ENCODE measurements around the gene PLEKHA6.
A peak's percentile ranks its signal among the peaks of the same experiment; 100 is the strongest.
"Not testable (repeated sequence)": the region's sequence is repeated elsewhere in the genome, so short reads cannot be mapped to it uniquely, and the experiment has no call there.

The PLEKHA6 gene

GRCh38 chr1:204310970-204311369 lies 48.8 kb downstream of the PLEKHA6 start:
- not testable (repeated sequence) for DNase-seq (ENCODE audit: low spot score)

- DNase-seq (ENCODE audit: low spot score) = no peak
Measured at GRCh38 chr1:204308023-204308628, 51.6 kb downstream of the PLEKHA6 start.

DNA sequence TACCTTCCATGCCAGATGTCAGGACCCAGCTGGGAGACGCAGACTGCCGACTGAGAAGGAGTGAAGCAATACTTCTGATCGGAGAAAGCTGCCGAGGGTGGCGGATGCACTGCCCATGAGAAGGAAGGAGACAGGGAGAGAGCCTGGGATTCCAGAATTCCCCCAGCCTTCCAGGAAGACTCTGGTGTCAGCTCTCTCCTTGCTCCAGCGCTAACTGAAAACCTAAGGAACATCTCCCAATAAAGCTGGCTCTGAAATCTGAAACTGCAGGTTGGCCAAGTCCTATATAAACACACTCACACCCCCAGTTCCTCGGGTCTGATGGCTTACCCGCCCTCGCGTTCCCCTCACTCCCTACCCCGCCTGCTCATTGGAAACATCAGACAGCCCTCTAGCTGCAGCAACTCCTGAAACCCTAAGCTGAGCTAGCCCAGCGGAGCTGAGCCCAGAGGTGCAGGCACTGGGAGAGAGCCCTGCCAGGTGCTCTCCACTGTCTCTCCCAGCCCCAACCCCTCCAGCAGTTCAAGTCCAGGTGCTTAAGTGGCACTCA lies 52.3 kb downstream of the PLEKHA6 start:
- peak; percentile 55 for DNase-seq (ENCODE audit: low spot score)

GRCh38 chr1:204306076-204306475 lies 53.7 kb downstream of the PLEKHA6 start:
- no peak for DNase-seq (ENCODE audit: low spot score)

DNA sequence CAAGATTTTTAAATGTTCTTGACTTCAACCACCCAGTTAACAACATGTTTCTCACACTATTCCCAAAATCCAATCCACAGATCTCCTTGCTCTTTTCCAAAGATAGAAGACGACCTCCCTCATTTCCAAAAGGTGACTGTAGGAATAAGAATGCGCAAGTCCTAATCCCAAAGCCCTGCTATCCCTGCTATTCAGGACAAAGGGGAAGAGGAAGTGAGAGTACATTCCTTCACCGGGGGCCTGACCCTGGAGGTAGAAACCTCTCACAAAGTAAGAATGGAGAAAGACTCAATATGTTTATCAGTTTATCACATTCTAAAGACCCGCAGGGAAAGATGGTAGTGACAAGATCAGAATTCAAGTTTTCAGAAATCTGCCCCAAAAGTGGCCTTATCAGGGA lies 55.7 kb downstream of the PLEKHA6 start:
- DNase-seq (ENCODE audit: low spot score) = no peak

- DNase-seq (ENCODE audit: low spot score) = no peak
Measured at GRCh38 chr1:204302769-204303168, 57.0 kb downstream of the PLEKHA6 start.

GRCh38 chr1:204301171-204301957 lies 58.4 kb downstream of the PLEKHA6 start:
- no peak for DNase-seq (ENCODE audit: low spot score)

- no peak for DNase-seq (ENCODE audit: low spot score)
Measured at GRCh38 chr1:204299814-204300365, 59.8 kb downstream of the PLEKHA6 start.

DNA sequence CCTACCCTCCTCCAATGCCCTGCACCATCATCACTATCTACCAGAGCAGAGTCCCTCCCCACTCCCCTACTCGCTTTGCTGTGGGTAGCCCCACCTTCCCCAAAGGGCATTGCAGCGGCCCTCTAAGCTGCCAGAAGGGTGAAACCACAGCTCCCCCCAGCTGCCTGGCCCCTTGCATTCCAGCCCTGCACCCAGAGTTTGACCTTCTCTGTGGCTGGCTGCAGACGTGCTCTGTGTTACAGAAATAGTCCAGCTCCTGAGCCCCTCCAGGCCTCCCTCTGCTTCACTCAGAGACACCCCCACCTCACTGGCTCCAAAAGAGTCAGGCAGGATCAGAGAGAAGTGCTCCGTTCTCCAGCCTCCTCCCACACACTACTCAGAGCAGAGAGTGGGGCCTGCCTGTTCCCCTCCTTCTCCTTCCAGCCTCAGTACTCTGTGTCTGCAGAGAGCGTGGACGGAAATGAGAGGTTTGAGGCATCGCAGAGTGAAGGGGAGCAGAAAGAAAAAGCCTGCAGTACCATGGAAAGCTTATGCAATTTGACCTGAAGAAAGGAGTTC lies 63.2 kb downstream of the PLEKHA6 start:
- DNase-seq (ENCODE audit: low spot score) = peak; percentile 65

- peak; percentile 32 for DNase-seq (ENCODE audit: low spot score)
Measured at GRCh38 chr1:204295671-204296070, 64.1 kb downstream of the PLEKHA6 start.

DNA sequence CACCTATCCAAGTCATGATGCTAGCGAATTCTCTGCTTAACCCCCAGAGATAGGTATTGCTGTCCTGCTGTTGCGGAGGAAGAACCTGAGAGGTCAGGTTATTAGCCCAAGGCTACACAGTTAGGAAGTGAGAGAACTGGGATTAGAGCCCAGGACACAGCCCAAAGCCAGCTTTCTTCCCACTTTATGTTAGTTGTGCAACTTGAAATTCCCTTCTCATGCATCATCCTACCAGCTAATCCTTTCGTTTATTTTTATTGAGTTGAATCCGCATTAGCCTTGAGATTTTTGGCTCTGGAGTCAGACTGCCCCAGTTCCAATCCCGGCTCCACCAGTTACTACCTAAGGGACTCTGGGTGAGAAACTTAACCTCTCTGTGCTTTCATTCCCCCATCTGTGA lies 65.4 kb downstream of the PLEKHA6 start:
- DNase-seq (ENCODE audit: low spot score) = peak; percentile 77

DNA sequence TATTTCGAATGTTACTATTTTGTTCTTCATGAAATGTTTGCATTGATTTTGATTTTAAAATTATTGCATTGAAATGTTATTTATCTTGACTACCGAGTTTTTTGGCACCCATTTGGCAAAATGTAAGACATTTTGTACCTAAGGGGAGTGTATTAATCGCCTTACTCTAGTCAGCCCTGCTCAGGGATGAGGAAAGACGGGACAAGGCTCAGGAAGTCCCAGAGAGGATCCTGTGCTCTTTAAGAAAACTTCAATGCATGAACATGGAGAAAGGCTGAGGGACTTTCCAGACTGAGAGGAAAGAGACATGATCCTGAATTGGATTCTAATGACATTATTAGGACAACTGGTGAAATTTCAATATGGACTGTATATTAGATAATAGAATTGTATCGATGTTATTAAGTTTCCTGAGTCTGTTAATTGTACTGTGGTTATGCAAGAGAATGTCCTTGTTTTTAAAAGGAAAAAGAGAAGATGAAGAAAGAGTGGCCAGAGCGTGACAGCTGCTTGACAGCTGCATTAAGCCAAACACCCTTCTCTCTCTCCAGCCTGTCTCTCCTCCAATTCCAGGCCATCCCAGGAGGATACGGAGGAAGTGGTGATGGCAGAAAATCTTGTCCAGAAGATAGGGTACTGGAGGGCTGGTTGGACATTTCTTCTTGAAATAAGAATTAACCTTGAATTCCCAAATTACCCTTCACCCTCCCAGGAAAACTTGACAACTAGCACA lies 66.0 kb downstream of the PLEKHA6 start:
- no peak for DNase-seq (ENCODE audit: low spot score)

DNA sequence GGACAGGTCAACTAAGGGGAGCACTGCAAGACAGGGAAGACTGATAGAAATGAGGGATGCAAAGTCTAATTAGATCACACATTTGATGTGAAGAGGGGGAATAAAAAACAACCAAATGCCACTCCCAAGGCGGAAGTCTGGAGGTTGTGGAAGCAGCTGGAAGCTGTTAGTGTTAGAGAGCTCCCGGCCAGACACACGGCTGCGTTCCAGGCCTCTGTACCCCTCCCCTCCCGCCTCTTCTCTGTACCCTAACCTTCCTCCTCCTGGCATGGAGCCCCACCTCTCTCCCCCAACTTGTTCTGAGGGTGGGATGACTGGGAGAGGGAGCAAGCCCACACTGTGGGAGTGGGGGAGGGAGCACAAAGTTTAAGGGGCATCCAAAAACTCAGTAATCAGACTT lies 67.0 kb downstream of the PLEKHA6 start:
- DNase-seq (ENCODE audit: low spot score) = no peak

DNA sequence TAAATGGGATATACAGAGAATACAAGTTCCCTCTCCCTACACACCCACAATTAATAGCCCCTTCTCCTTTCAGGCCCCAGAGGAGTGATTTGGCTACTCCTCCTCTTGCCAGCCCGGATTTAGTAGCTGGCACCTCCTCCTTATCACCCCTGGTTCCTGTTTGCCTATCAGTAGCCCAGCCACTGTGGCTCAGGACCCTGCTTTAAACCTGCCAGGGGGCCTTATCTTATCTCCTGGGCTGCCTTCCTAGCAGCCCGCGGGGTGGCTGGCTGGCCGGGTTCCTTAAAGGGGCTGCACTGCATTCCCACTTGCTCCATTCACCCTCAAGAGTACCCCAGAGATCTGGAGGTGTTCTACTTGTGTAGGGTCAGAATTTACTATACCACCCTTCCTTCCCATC lies 70.4 kb downstream of the PLEKHA6 start:
- no peak for DNase-seq (ENCODE audit: low spot score)

- no peak for DNase-seq (ENCODE audit: low spot score)
Measured at GRCh38 chr1:204288021-204288588, 71.6 kb downstream of the PLEKHA6 start.

GRCh38 chr1:204287466-204287891 lies 72.2 kb downstream of the PLEKHA6 start:
- no peak for DNase-seq (ENCODE audit: low spot score)

GRCh38 chr1:204286831-204287421 lies 72.8 kb downstream of the PLEKHA6 start:
- DNase-seq (ENCODE audit: low spot score) = no peak

GRCh38 chr1:204286315-204286714 lies 73.4 kb downstream of the PLEKHA6 start:
- DNase-seq (ENCODE audit: low spot score) = no peak

- no peak for DNase-seq (ENCODE audit: low spot score)
Measured at GRCh38 chr1:204285436-204286305, 74.1 kb downstream of the PLEKHA6 start.

- DNase-seq (ENCODE audit: low spot score) = no peak
Measured at GRCh38 chr1:204284929-204285328, 74.8 kb downstream of the PLEKHA6 start.

Data from AG08396 (cell line).